SW 1271 (cell line): ENCODE data around the gene OR13A1.
"Not testable (repeated sequence)": the region's sequence is repeated elsewhere in the genome, so short reads cannot be mapped to it uniquely, and the experiment has no call there.

Source experiments
- DNase-seq, 2 experiments: peaks; one replicate each; lab custom pipeline; 2025; lab: John Stamatoyannopoulos, UW

The OR13A1 gene

DNA sequence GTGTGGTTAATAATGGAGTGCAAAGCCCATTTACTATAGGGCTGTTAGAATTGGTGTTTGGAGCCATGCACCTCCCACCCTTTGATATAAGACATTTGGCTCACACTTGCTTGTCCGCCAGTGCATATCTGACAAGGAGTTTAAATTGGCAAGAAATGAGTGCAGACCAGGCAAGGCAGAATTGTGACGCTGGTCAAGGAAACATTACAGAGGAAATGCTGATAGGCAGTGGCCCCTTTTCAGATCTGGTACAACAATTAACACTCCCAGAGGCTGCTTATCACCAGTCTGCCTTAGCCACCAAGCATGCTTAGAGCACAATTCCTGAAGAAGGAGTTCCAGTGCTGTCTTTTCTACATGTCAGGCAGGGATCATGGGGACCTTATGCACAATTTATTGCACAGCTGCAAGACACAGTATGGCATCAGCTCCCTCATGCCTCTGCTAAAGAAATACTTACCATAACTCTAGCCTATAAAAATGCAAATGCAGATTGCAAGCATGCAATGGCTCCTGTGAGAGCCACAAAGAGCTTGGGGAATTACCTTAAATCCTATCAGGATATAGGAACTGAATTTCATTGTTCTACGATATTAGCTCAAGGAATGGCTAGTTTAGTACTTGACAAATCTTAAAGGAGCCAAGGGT is 35.2 kb downstream of the OR13A1 start:
- DNase-seq = no peak

DNA sequence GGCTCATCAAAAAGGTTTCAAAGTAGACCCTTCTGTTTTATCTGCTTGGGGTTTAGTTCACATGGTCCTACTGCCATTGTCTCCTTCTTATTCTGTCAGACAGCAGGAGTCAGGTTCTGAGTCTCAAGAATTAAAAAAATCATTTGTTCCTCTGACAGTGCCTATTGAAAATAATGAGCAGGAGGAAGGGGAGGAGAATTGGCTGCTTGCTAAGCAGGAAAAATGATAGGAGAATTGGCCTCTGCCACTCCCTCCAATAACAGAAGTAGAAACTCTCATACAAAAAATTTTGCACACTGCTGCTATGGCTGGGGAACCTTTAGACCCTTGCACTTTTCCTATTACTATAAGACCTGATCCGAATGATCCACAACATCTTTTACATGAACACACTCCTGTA is 35.7 kb downstream of the OR13A1 start:
- no peak for DNase-seq

DNA sequence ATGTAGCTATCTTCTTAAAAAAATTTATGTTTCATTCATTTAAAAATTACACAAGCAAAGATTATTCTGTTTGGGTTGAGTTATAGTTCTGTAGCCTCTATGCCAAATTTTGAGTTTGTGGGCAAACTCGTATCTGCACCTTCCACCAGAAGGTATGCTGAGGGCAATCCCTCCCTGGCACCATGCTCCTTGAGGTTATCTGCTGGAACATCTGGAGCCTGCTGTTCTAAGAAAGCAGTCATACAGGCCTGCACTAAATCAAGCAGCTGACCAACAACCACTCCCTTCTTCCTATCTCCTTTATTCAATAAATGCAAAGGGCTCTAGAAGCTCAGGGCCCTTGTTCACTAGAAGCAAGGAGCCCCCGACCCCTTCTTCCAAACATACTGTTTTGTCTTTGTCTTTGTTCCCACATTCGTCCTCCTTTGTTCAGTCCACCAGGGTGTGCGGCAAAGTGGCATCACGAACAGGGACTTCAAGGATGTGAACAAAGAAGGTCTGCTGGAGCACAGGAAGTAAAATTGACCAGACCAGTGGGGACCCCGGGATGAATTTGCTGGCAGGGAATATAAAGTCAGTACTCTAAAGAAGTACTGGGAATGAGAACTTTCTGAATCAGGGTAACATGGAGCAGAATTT is 36.4 kb downstream of the OR13A1 start:
- DNase-seq = no peak

DNA sequence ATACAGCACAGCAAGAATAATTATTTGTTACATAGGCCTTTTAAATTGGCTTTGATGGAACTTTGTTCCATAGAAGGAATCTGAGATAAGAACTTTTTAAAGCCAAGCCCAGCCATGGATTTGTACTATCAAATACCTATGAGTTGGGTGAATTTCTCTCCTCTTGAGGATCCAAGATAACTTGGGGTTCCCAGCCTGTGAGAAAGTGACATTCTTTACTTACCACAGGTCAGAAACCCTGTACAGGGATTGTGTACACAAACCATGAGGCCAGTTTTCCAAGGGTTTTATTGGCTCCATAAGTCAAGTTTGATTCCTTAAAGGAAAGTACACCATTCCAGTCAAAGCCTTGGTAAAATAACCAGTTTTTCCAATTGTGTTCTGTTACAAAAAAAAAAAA is 39.3 kb downstream of the OR13A1 start:
- DNase-seq = not testable (repeated sequence)

DNA sequence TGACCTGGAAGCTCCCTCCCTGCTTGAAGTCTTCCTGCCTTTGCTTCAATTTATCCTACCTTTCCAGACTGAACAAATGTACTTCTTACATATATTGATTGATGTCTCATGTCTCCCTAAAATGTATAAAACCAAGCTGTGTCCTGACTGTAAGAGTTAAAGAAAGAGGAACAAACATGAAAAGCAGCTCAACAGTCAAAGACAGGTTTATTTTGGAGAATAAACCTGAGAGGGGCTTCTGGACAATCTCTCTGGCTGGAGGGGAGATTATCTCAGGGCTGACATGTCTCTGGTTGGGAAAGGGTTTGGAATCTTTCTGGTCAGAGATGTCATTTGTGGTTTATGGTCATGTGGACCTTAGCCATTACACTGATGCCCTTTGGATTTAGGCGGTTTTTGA is 41.0 kb downstream of the OR13A1 start:
- DNase-seq = no peak

DNA sequence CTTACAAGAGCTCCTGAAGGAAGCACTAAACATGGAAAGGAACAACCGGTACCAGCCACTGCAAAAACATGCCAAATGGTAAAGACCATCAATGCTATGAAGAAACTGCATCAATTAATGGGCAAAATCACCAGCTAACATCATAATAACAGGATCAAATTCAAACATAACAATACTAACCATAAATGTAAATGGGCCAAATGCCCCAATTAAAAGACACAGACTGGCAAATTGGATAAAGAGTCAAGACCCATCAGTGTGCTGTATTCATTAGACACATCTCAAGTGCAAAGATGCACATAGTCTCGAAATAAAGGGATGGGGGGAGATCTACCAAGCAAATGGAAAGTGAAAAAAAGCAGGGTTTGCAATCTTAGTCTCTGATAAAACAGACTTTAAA is 47.6 kb downstream of the OR13A1 start:
- DNase-seq = not testable (repeated sequence)

DNA sequence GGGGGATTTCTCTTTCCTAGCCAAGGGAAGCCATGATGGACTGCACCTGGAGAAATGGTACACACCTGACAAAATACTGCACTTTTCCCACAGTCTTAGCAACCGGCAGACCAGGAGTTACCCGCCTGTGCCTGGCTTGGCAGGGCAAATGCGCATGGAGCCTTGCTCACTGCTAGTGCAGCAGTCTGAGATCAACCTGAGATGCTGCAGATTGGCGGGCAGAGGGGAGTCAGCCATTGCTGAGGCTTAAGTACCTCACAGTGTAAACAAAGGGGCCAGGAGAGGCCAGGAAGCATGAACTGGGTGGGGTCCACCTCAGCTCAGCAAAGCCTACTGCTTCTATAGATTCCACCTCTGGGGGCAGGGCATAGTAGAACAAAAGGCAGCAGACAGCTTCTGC is 49.4 kb downstream of the OR13A1 start:
- DNase-seq = no peak

DNA sequence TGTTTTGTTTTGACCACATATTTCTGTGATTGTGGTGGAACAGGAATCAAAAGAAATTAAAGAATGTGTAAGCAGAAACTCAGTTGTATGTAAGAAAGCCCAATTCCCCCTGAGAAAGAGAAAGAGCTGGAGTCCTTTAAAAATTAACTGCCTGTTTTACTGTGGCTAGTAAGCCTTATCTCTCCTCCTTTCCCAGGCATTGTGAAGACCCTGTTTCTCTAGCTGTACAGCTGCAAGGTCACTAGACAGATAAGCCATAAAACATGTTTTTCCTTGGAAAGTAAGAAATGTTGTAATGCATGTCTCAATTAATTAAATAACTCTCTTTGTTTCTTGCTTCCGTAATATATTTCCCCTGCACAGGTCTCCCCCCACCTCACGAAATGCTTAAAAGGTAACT is 53.5 kb downstream of the OR13A1 start:
- no peak for DNase-seq

DNA sequence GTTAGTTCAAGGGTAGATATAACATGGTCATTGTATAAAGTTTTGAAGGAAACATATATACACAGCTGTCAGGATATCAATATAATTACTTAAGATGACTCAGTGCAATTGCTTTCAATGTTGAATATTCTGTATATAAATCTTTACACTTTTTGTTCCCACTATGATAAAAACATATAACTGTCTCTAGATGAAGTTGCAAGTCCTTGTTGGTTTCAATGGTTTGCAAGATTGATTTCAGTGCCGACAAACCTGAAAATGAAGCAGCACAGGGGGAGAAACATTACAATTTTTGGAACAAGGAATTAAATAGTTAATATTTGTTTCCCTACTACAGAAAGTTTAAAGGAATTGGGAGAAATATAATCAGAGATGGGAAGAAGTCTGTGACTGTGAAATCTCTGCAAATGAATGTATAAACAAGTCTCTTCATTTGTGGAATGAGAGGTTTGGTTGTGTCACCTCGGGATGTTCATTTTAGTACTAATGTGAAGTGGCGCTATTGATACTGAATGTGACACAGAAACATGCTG is 54.1 kb downstream of the OR13A1 start:
- no peak for DNase-seq

DNA sequence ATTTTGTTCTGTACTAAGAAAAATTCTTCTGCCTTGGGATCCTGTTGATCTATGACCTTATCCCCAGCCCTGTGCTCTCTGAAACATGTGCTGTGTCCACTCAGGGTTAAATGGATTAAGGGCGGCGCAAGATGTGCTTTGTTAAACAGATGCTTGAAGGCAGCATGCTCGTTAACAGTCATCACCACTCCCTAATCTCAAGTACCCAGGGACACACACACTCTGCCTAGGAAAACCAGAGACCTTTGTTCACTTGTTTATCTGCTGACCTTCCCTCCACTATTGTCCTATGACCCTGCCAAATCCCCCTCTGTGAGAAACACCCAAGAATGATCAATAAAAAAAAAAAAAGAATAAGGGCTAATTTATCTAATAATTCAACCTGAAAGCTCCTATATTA is 54.8 kb downstream of the OR13A1 start:
- not testable (repeated sequence) for DNase-seq

DNA sequence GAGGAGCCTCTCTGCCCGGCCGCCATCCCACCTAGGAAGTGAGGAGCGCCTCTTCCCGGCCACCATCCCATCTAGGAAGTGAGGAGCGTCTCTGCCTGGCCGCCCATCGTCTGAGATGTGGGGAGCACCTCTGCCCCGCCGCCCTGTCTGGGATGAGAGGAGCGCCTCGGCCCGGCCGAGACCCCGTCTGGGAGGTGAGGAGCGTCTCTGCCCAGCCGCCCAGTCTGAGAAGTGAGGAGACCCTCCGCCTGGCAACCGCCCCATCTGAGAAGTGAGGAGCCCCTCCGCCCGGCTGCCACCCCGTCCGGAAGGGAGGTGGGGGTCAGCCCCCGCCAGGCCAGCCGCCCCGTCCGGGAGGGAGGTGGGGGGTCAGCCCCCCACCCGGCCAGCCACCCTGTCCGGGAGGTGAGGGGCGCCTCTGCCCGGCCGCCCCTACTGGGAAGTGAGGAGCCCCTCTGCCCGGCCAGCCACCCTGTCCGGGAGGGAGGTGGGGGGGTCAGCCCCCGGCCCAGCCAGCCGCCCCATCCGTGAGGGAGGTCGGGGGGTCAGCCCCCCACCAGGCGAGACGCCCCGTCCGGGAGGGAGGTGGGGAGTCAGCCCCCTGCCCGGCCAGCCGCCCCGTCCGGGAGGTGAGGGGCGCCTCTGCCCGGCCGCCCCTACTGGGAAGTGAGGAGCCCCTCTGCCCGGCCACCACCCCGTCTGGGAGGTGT is 55.5 kb downstream of the OR13A1 start:
- DNase-seq = not testable (repeated sequence)

DNA sequence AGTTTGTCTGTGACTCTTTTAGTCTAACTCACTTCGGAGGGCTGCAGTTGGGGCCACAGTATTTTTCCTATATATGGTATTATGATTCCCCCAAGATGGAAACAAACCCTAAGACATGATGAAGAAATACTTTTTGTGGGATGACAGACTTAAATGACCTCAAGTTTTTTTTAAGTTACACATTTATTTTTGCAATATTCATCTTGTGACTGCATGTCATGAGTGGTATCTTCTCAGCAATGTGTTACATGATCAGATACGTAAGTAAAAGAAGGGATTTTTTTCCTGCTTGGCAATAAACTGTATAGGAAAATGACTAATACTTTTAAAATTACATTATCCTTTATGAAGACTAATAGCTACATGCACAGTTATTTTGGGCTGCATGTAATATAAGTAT is 57.8 kb downstream of the OR13A1 start:
- DNase-seq = no peak

DNA sequence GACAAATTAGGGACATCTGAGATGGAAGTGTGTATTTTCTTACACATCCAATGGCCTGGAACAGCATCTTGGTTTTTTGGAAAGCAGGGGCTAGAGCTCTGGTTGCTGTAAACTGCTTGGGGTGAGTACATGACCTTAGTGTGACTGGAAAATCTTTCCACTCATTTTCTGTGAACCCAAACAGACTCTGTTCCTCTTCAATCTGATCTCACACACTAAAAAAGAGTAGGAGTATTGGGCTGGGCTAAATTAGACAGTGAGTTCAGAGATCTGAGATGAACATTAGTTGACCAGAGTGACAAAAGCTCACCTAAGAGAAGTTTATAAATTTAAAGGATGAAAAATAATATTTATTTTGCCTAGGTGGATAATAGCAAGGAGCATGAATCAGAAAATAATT is 59.2 kb downstream of the OR13A1 start:
- no peak for DNase-seq

DNA sequence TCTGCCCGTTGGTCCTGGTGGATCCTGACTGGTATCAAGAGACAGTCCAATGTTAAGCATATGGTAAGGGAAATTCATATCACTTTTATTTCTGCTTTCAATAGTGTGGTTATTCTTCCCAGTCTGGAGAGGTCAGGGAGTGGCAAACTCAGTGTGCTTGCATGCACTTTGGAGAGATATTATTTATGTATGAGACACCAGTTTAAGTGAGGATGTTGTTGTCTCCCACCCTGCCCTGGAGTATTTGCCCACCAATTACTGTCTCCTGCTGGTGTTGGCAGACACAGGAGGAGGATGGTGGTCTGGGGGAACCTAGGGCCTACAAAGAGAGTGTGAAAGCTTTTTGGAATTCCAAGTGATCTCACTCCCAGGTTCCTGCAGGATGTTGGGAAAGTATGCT is 59.7 kb downstream of the OR13A1 start:
- DNase-seq = no peak

DNA sequence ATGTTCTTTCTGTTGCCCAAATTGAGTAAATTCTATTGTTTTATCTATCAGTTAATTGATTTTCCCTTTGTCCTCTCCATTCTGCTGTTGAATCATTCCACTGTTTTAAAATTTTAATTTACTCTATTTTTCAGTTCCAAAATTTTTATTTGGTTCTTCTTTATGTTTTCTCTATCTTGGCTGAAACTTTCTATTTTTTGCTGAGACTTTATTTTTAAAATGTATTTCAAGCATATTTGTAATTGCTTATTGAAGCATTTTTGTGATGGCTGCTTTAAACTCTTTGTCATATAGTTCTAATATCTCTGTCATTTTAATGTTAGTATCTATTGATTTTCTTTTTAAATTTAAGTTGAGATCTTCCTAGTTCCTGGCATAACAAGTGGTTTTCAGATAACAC is 60.5 kb downstream of the OR13A1 start:
- no peak for DNase-seq

DNA sequence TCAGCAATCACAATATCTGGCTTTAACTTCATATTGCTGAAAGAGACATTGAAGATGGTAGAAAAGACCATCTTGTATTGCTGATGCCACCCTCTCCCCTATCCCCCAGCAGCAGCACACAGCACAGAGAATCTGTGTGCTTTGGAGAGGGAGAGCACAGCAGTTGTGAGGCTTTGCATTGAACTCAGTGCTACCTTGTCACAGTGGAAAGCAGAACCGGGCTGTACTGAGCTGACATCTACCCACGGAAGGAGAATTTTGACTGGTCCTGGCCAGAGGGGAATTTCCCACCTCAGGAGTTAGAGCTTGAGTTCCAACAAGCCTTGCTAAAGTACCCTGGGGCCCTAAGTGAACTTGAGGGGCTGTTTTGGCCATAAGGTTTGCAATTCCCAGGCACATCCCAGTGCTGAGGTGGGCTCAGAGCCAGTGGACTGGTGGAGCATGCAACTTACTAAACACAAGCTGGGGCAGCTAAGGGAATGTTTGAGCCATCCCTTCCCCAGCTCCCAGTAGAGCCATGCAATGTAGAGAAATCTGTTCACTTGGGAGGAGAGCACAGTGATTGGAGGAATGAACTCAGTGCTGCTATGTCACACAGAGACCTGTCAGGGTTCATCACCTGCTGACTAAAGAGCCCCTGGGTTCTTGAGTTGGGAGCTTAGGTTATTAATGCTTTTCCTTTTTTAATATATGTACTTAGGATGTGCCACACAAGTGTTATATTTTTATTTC is 62.1 kb downstream of the OR13A1 start:
- DNase-seq = no peak
